OCI-M2 (cell line): Measurements from ENCODE around the gene HMBS.

Source experiments
- DNase-seq: peaks from one replicate; lab custom pipeline; 2025; ENCODE audit not compliant: unreplicated experiment; lab: John Stamatoyannopoulos, UW

The HMBS gene

DNA sequence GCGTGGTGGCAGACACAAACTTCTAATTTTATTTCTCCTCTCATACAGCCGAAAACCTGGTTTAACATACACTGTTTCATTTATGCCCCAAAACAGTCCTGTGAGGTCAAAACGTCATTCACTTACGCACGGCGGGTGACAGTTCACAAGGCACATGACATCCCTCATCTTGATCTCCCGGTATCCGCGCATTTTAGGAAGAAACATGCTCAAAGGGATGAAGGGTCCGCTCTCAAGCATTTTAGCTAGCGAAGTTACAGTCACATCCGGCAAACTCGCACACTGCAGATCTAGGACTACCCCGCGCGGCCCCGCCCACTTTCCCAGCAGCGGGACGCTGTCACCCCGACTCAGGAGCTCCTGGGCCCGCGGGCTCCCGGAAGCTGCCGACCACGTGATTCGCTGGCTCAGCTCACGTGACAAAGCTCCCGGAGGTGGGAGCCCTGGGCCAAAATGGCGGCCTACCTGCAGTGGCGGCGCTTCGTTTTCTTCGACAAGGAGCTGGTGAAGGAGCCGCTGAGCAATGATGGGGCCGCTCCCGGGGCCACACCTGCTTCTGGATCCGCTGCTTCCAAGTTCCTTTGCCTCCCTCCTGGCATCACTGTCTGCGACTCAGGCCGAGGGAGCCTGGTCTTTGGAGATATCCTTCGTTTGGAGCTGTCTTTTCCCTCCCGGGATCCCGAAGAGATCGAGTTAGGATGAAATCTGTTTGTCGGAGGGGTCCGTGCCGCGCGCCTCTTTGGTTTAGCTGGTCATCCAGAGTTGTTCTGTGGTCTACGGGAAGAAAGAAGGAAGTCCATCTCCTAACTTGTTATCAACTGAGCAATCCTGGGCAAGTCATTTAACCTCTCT is 17.1 kb upstream of the HMBS start, which contains the start of gene VPS11:
Gene VPS11 (plus strand): TSS at position 448 of the 852 bp plus-strand sequence. CDS start 6 bp downstream, at position 454.
- peak; percentile 39 for DNase-seq

GRCh38 chr11:119077839-119078238 is 6.8 kb upstream of the HMBS start:
- no peak for DNase-seq

DNA sequence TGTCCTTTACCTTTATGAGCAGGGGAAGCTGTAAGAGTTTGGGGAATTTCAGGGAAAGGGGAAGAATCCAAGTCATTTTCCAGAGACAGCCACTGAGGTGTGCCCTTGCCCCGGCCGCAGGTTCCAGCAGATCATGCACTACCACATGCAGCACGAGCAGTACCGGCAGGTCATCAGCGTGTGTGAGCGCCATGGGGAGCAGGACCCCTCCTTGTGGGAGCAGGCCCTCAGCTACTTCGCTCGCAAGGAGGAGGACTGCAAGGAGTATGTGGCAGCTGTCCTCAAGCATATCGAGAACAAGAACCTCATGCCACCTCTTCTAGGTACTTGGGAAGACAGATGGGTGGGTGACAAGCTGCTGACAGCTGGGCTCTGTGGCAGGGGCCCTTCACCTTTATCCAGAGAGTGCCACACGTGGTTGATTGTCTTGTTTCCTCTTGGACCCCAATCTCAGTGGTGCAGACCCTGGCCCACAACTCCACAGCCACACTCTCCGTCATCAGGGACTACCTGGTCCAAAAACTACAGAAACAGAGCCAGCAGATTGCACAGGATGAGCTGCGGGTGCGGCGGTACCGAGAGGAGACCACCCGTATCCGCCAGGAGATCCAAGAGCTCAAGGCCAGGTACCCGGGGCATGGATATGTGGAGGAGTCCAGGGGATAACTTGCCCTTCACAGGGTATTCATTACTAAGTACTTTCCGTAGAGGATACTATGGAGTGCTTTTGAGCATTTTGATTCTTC is 5.8 kb upstream of the HMBS start:
- no peak for DNase-seq

GRCh38 chr11:119081682-119082260 is 2.9 kb upstream of the HMBS start:
- DNase-seq, result no peak

DNA sequence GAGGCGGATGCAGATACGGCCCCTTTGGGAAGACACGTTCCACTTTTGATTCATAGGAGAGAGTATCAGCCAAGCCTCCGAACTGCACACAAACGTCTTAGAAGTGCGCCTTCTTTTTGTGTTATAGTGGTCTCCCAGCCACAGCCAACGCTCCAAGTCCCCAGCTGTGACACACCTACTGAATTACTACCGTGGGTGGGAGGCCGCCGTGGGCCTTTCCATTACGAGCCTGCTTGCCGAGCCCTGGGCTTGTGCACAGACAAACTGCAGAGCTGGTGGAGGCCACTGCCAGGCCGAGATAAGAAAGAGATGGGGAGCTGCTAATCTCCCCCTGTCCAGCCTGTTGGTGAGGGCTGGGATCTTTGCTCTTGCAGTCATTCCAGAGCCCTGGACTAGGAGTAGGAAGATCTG is 761 bp downstream of the HMBS start:
- DNase-seq, result no peak

GRCh38 chr11:119087123-119087522 is 2.4 kb downstream of the HMBS start:
- DNase-seq, result no peak

DNA sequence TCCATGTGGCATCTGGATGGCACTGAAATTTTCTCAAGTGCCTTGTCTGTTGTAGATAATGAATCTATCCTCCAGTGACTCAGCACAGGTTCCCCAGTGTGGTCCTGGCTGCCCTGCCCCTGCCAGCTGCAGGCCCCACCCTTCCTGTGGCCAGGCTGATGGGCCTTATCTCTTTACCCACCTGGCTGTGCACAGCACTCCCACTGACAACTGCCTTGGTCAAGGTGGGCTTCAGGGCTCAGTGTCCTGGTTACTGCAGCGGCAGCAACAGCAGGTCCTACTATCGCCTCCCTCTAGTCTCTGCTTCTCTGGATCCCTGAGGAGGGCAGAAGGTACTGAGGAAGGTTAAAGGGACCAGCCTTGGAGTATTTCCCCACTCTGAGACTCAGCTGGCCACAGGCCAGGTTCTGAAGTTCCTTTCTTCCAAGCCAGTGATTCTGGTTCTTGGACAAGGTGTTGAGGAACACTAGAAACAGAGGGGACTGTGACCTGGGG is 3.1 kb downstream of the HMBS start:
- DNase-seq, result no peak

GRCh38 chr11:119088406-119088805 is 3.7 kb downstream of the HMBS start:
- no peak for DNase-seq

DNA sequence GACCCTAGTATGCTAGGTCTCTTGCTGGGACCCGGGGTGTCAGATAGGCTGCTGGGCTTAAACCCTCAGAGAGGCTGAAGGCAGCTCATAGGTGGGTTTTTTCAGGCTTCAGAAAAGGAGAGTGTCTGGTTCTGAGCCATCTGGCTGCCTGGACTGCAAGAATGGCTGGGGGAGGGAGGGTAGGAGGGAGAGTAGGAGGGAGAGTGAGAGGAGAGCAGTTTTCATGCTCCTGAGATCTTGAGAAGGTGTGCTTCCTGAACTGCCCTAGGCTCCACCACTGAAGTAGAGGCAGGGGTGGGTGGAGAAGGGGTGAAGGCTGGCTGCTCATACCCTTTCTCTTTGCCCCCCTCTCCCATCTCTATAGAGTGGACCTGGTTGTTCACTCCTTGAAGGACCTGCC is 4.6 kb downstream of the HMBS start:
- no peak for DNase-seq

DNA sequence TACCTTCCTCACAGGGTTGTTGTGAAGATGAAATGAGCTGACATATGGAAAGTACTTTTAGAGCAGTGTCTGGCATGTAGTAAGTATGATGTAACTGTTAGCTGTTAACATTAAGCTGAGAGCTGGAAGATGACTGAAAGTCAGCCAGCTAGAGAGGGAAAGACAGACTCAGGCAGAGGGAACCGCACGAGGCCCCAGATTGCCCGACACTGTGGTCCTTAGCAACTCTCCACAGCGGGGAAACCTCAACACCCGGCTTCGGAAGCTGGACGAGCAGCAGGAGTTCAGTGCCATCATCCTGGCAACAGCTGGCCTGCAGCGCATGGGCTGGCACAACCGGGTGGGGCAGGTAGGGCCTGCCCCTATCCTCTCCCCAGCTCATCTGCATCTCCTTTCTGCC is 6.5 kb downstream of the HMBS start:
- no peak for DNase-seq

GRCh38 chr11:119091966-119092879 is 7.5 kb downstream of the HMBS start:
- no peak for DNase-seq

DNA sequence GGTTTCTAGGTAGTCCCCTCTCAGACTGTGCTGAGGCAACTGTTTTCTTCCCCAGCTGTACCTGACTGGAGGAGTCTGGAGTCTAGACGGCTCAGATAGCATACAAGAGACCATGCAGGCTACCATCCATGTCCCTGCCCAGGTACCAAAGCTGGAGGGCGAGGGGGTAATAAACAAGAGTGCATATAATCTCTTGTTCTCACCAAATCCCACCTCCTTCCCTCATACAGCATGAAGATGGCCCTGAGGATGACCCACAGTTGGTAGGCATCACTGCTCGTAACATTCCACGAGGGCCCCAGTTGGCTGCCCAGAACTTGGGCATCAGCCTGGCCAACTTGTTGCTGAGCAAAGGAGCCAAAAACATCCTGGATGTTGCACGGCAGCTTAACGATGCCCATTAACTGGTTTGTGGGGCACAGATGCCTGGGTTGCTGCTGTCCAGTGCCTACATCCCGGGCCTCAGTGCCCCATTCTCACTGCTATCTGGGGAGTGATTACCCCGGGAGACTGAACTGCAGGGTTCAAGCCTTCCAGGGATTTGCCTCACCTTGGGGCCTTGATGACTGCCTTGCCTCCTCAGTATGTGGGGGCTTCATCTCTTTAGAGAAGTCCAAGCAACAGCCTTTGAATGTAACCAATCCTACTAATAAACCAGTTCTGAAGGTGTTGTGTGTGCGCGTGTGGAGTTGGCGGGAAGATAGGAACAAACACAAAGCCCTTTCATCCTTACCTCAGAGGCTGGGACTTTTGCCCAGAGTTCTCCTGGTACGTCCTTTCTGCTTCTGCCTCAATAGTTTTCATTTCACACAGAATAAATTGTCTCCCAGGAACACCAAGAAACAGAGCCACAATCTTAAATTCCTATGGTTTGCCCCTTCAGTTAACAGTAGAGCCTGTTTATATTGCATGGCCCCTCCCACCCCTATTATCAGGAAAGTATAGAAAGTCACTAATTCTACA is 8.5 kb downstream of the HMBS start:
- DNase-seq, result no peak

GRCh38 chr11:119093942-119094815 is 9.5 kb downstream of the HMBS start:
- DNase-seq, result no peak

GRCh38 chr11:119094816-119095065 is 10.1 kb downstream of the HMBS start:
- DNase-seq, result no peak

GRCh38 chr11:119095066-119095880 is 10.6 kb downstream of the HMBS start:
- peak; percentile 71 for DNase-seq

GRCh38 chr11:119099711-119100110 is 15.0 kb downstream of the HMBS start:
- no peak for DNase-seq

DNA sequence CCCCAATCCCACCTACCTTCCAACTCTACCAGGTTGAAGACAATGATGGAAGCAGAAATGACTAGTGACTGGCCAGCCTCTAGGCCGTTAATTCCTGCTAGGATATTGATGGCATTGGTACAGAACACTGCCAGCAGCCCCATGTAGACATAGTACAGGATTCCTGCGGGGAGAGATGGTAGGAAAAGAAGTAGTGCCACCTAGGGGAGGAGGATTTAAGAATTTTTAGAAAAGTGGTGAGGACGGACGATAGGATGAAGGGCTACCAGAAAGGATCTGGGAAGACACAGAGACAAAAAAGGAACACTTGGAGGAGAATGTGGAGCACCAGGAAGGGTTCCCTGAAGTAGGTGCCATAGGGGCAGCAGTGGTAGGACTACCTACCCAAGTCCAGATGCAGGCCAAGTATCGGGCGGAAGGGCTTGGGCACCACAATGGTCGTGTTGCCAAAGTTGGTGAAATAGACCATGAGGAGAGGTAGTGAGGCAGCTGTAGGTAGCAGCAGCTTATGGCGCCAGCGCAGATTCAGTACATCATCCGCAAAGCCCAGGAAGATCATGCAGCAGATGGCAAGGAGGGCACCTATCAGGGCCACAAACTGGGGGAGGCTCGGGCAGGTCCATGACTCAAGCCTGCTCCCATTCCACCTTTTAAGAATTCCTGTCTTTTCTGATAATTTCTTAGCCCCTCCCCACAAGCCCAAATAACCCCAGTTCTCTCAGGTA is 15.7 kb downstream of the HMBS start:
- DNase-seq, result no peak
